Stomach smooth muscle (tissue), 2 donors: Measurements from ENCODE around the gene IFNGR2.
A peak's percentile ranks its signal among the peaks of the same experiment; 100 is the strongest.
"Not testable (repeated sequence)": the region's sequence is repeated elsewhere in the genome, so short reads cannot be mapped to it uniquely, and the experiment has no call there.

Experiments
- H3K27ac ChIP-seq: one replicate; pipeline ENCODE4 v1.7.0; 2013; ENCODE audit warnings: mild to moderate bottlenecking, low read length, inconsistent platforms
- H3K27me3 ChIP-seq, 2 donors: one replicate each; pipeline ENCODE4 v1.7.0; 2013; ENCODE audit warnings: low read length in 2 of 2; ENCODE audit not compliant: insufficient read depth in 2 of 2, control insufficient read depth in 1 of 2
- H3K36me3 ChIP-seq, 2 donors: one replicate each; pipeline ENCODE4 v1.7.0; 2013; ENCODE audit warnings: low read length in 2 of 2; ENCODE audit not compliant: control insufficient read depth in 2 of 2, insufficient read depth in 2 of 2
- H3K4me1 ChIP-seq: one replicate; pipeline ENCODE4 v1.7.0; 2013; ENCODE audit warnings: low read length; ENCODE audit not compliant: control insufficient read depth, insufficient read depth
- H3K4me3 ChIP-seq, 2 donors: one replicate each; pipeline ENCODE4 v1.7.0; 2013; ENCODE audit warnings: low read length in 2 of 2
- H3K9ac ChIP-seq, 2 donors: one replicate each; pipeline ENCODE4 v1.7.0; 2013; ENCODE audit warnings: low read length in 2 of 2, mild to moderate bottlenecking in 1 of 2
- H3K9me3 ChIP-seq, 2 donors: one replicate each; pipeline ENCODE4 v1.7.0; 2013; ENCODE audit warnings: low read length in 2 of 2; ENCODE audit not compliant: control insufficient read depth in 2 of 2
- donor health status: healthy.
- donor health status: Pancreatic carcinoma.

Gene IFNGR2

DNA sequence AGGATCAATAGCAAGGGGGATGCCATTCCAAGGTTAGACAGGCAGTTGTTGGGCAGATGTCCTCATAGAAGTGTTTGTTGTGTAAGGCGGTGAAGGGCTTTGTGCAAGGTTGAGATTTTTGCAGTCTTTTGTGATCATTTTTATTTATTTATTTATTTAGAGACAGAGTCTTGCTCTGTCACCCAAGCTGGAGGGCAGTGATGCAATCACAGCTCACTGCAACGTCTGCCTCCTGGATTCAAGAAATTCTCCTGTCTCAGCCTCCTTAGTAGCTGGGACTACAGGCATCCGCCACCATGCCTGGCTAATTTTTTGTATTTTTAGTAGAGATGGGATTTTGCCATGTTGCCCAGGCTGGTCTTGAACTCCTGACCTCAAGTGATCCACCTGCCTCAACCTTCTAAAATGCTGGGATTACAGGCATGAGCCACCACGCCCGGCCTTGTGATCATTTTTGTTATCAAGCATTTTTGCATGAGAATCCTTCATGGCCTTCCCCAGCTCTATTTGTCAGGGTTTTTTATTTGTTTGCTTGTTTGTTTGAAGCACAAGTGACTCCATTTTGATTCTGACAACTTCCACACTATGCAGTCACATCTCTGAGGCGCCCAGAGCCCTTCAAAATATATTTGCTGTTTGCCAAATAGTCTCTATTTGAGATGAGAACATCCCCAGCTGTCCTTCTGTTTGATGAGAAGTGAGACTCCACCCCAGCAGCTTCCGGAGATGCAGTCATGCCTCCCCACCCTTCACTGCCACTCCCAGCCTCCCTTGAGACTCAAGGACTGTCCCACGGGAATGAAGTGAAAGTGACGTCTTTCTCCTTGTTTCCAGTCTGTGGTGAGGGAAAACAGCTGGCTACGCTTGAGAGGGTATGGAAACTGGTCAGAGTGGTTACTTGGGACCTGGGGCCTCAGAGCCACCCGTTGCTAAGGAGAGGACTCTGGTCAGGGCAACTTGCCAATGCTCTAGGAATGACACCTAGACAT lies 38.6 kb downstream of the IFNGR2 start:
- Histone ChIP-seq H3K9ac (no peak overlapping the region), H3K27ac (peak overlapping the region; percentile 46), H3K9me3 (no peaks in the 10 kb centered on the region)

DNA sequence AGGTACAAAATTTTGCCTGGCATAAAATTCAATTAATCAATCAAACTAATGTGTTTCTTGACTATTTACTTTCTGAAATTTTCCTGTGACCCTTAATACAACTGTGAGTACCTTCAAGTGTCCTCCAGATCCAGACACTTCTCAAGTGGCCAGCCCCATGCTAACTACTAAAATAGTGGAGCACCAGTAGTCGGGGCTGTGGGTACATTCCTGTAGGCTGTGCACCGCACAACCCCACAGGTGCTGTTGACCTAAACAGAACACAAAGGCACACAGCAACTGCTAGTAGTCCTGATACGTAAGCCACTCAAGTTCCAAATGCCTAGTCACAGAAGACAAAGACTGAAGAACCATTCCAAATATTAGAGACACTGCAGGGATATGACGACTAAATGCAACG lies 40.0 kb downstream of the IFNGR2 start:
- no peak overlapping the region for H3K27ac ChIP-seq
- H3K27me3 ChIP-seq = no peaks in the 10 kb centered on the region
- H3K36me3 ChIP-seq = peaks cover 6 to 8% of the 10 kb centered on the region in 2 donors
- peaks cover 7% of the 10 kb centered on the region for H3K4me1 ChIP-seq
- H3K9ac ChIP-seq = no peak overlapping the region
- no peak overlapping the region for H3K4me3 ChIP-seq
- H3K9me3 ChIP-seq = no peaks in the 10 kb centered on the region

More for the DNA sequence above, 38.6 kb downstream of the IFNGR2 start:
- Histone ChIP-seq H3K4me1 (peaks cover 7% of the 10 kb centered on the region), H3K36me3 (peaks cover 15 to 16% of the 10 kb centered on the region in 2 donors), H3K4me3 (no peak overlapping the region), H3K27me3 (no peaks in the 10 kb centered on the region)

DNA sequence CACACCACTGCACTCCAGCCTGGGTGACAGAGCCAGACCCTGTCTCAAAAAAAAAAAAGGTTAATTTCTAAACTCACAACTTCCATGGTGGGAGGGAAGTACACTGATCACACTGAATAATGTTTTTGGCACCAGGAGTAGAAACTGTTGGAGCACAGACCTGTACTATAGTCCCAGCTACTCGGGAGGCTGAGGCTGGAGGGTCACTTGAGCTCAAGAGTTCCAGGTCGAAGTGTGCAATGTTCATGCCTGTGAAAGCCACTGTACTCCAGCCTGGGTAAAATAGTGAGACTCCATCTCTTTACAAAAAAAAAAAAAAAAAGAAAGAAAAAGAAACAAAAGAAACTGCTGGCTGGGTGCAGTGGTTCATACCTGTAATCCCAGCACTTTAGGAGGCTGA lies 41.3 kb downstream of the IFNGR2 start:
- Histone ChIP-seq H3K4me3 (no peak overlapping the region), H3K27ac (no peak overlapping the region), H3K36me3 (peaks cover 0 to 2% of the 10 kb centered on the region in 2 donors), H3K9ac (no peak overlapping the region), H3K9me3 (no peaks in the 10 kb centered on the region), H3K27me3 (no peaks in the 10 kb centered on the region), H3K4me1 (peaks cover 7% of the 10 kb centered on the region)

DNA sequence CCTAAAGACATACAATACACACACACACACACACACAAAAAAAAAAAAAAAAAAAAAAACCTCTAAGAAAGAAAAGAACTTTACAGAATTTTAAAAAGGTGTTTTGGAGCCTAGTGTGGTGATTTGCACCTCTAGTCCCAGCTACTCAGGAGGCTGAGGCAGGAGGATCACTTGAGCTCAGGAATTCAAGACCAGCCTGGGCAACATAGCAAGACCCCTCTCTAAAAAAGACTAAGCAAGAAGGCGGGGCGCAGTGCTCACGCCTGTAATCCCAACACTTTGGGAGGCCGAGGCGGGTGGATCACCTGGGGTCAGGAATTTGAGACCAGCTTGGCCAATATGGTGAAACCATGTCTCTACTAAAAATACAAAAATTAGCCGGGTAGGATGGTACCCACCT lies 43.4 kb downstream of the IFNGR2 start:
- not testable (repeated sequence) for H3K27ac ChIP-seq, H3K4me3 ChIP-seq, H3K36me3 ChIP-seq, H3K27me3 ChIP-seq, H3K9ac ChIP-seq, H3K4me1 ChIP-seq, H3K9me3 ChIP-seq

- Histone ChIP-seq H3K9ac (no peak overlapping the region), H3K36me3 (peaks cover 8 to 12% of the 10 kb centered on the region in 2 donors), H3K9me3 (no peaks in the 10 kb centered on the region), H3K27ac (no peak overlapping the region), H3K4me1 (no peaks in the 10 kb centered on the region), H3K27me3 (no peaks in the 10 kb centered on the region), H3K4me3 (no peak overlapping the region)
Observed at GRCh38 chr21:33449616-33450015, 46.4 kb downstream of the IFNGR2 start.

DNA sequence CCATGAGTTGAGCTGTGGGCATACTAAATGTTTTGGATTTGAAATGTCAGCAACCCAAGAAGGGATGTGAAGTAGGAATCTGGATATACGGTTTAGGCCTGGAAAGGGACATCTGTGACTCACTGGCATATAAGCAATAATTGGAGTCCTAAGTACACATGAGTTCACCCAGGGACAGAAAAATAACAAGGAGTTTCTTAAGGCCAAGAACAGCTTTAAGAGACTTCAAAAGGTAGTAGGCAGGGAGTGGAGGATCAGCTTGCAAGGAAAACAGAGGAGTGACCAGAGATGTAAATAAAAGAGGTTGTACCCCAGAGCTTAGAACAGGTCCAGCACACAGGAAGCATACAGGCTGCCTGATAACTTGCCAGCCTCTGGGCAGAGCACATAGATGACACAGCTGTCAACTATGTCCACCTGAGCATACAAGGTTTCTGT lies 48.4 kb downstream of the IFNGR2 start:
- Histone ChIP-seq H3K4me1 (no peaks in the 10 kb centered on the region), H3K36me3 (peaks cover 15 to 18% of the 10 kb centered on the region in 2 donors), H3K9ac (peak overlapping the region in 1 of 2 donors; percentile 42), H3K9me3 (no peaks in the 10 kb centered on the region), H3K27ac (no peak overlapping the region), H3K4me3 (no peak overlapping the region), H3K27me3 (no peaks in the 10 kb centered on the region)

- no peak overlapping the region for H3K9ac ChIP-seq
Observed at GRCh38 chr21:33452362-33452761, 49.1 kb downstream of the IFNGR2 start.

GRCh38 chr21:33455686-33456446 lies 52.7 kb downstream of the IFNGR2 start:
- H3K36me3 ChIP-seq = peaks cover 17 to 32% of the 10 kb centered on the region in 2 donors
- H3K4me3 ChIP-seq = no peak overlapping the region
- no peaks in the 10 kb centered on the region for H3K4me1 ChIP-seq
- H3K27me3 ChIP-seq = no peaks in the 10 kb centered on the region
- H3K9me3 ChIP-seq = no peaks in the 10 kb centered on the region
- H3K27ac ChIP-seq = no peak overlapping the region
- no peak overlapping the region for H3K9ac ChIP-seq

More at GRCh38 chr21:33452362-33452761, 49.1 kb downstream of the IFNGR2 start:
- H3K27me3 ChIP-seq = no peaks in the 10 kb centered on the region
- peaks cover 15 to 18% of the 10 kb centered on the region in 2 donors for H3K36me3 ChIP-seq
- H3K4me3 ChIP-seq = no peak overlapping the region
- H3K27ac ChIP-seq = no peak overlapping the region
- H3K9me3 ChIP-seq = no peaks in the 10 kb centered on the region
- H3K4me1 ChIP-seq = no peaks in the 10 kb centered on the region

GRCh38 chr21:33458861-33459260 lies 55.6 kb downstream of the IFNGR2 start:
- H3K9me3 ChIP-seq = no peaks in the 10 kb centered on the region
- H3K36me3 ChIP-seq = peaks cover 17 to 29% of the 10 kb centered on the region in 2 donors
- no peak overlapping the region for H3K27ac ChIP-seq
- no peaks in the 10 kb centered on the region for H3K4me1 ChIP-seq
- no peak overlapping the region for H3K9ac ChIP-seq
- H3K27me3 ChIP-seq = no peaks in the 10 kb centered on the region
- H3K4me3 ChIP-seq = no peak overlapping the region

- H3K4me3 ChIP-seq = no peak overlapping the region
- peaks cover 9 to 24% of the 10 kb centered on the region in 2 donors for H3K36me3 ChIP-seq
- H3K9me3 ChIP-seq = no peaks in the 10 kb centered on the region
- H3K27ac ChIP-seq = no peak overlapping the region
- H3K9ac ChIP-seq = no peak overlapping the region
- no peaks in the 10 kb centered on the region for H3K27me3 ChIP-seq
- no peaks in the 10 kb centered on the region for H3K4me1 ChIP-seq
Observed at GRCh38 chr21:33461538-33462250, 58.5 kb downstream of the IFNGR2 start.
